GM11168 (cell line): ENCODE results near the gene EML6.

Experiments used
- in situ Hi-C: fragments of 300-500 bp; cut with MboI; formaldehyde crosslinking; loops from one replicate; pipeline ENCODE4 v1.12.0; 2022; ENCODE audit warnings: low sequenced_read_pairs; ENCODE audit not compliant: unreplicated experiment

EML6 gene

GRCh38 chr2:54899576-54900200 lies 176.2 kb downstream of the EML6 start:
- in situ Hi-C loops, result no loop called here

- in situ Hi-C loops, result no loop called here
Measured at GRCh38 chr2:54901224-54901986, 177.9 kb downstream of the EML6 start.

- in situ Hi-C loops, result no loop called here
Measured at GRCh38 chr2:54902763-54903162, 179.3 kb downstream of the EML6 start.

- in situ Hi-C loops, result no loop called here
Measured at GRCh38 chr2:54903736-54904554, 180.5 kb downstream of the EML6 start.

- in situ Hi-C loops, result no loop called here
Measured at GRCh38 chr2:54904836-54905235, 181.4 kb downstream of the EML6 start.

DNA sequence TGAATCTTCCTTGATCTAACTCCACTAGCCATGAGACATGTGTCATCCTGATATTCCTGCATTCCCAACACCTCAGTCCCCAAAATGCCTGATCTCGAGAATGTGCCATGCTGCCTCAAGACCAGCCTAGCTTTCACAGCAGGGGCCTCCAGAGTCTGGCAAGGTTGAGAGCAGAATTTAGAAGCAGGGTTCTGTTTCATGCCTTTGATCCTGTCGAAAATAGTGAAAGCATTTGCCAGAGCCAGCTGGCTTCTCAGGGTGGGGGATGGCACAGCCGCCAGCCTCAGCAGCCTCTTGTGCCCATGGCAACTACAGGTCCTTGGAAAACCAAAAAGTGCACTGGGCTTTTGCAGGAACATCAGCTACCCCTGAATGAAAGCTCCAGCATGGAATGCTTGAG lies 183.3 kb downstream of the EML6 start:
- in situ Hi-C loops, result no loop called here

GRCh38 chr2:54907663-54908062 lies 184.2 kb downstream of the EML6 start:
- in situ Hi-C loops, result no loop called here

DNA sequence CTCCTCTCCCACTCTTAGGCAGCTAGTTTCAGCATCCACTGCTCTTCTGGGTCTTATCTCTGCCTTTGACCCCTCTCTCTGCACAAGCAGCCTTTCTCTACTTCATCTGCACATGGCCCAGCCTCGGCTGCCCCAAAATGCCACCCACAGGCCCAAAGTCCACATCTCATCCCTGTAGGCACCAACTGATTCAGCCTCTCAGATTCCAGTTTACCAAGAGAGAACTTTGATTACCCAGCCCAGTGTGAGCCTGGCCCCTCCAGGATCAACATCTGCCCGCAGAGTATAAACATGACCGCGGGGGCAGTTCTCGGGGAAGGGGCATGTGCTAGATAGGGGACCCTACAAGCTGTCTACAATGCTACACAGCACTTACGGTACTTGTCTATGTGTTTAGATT lies 185.1 kb downstream of the EML6 start:
- in situ Hi-C loops, result no loop called here

DNA sequence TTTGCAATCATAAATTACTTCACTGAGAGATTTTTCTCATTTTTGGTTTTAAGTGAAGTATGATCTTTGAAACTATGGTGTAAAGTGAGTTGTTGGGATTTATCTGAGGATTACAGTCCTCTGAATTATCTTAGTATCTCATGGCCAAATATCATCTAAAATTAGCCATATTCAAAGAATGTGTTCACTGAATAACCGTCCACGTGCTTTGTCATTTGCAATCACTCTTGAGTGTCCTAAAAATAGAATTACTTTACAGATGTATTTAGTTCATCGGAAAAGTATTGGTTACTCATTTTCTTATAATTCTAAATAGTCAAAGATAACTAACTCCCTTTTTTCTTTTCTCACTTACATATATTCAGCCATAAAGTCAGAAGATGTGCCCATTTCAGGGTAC lies 185.5 kb downstream of the EML6 start:
- in situ Hi-C loops, result no loop called here

DNA sequence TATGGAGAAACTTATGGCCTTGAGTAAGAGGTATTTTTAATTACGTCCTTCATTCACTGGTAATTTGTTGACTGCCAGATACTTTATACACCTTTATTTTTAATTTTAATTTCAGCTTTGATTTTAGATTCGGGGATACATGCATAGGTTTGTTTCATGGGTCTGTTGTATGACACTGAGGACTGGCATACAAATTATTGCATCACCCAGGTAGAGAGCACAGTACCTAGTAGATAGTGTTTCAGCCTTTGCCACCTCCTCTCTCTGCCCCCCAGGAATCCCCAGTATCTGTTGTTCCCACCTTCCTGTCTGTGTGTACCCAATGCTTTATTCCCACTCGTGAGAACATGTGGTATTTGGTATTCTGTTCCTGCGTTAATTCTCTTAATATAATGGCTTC lies 188.8 kb downstream of the EML6 start:
- in situ Hi-C loops, result no loop called here

DNA sequence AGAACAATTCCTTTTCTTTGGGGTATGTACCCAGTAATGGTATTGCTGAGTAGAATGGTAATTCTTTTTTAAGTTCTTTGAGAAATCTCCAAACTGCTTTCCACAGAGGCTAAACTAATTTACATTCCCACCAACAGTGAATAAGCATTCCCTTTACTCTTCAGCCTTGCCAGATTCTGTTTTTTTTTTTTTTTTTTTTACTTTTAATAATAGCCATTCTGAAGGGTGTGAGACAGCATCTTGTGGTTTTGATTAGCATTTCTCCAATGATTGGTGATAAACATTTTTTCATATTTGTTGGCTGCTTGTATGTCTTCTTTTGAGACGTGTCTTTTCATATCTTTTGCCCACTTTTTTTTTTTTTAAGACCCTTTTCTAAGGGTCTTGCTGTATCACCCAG lies 189.4 kb downstream of the EML6 start:
- in situ Hi-C loops, result no loop called here

DNA sequence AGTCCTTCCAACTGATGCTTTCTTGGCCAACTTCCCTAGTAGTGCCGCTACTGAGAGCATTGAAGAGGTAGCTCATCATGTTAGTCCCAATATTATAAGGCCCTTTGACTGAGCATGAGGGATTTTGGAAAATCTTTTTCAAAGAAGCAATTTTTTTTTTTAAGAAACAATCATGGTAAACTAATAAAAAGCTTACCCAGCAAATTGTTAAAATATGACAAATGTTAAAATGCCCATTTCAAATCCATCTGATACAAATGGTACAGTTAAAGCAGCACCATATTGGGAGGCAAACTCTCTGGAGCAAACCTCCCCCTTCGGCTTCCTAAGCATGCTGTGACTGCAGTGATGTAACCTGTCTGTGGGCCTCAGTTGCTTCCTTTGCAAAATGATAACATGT lies 191.2 kb downstream of the EML6 start:
- in situ Hi-C loops, result no loop called here

DNA sequence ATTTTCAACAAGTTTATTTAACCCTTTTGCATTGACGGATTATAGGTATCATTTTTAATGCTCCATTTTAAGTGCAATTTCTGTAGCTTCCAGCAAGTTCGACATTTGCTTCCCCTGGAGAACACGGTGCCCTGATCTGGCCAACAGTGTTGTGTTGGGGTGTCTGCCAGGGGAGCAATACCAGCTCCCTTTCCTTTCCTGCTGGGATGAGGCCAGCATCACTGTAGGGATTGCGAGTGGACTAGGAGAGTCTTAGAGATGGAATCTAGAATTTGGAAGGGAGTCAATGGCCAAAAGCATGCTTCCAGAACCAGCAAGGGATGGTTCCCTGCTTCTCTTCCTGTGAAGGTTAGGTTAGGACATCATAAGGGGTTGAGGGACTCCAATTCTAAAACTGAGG lies 191.6 kb downstream of the EML6 start:
- in situ Hi-C loops, result no loop called here

- in situ Hi-C loops, result no loop called here
Measured at GRCh38 chr2:54916637-54917036, 193.2 kb downstream of the EML6 start.

GRCh38 chr2:54918647-54919280 lies 195.3 kb downstream of the EML6 start:
- in situ Hi-C loops, result no loop called here

GRCh38 chr2:54920660-54921059 lies 197.2 kb downstream of the EML6 start:
- in situ Hi-C loops, result no loop called here

- in situ Hi-C loops, result no loop called here
Measured at GRCh38 chr2:54924121-54924520, 200.7 kb downstream of the EML6 start.

GRCh38 chr2:54925022-54925421 lies 201.6 kb downstream of the EML6 start:
- in situ Hi-C loops, result no loop called here

DNA sequence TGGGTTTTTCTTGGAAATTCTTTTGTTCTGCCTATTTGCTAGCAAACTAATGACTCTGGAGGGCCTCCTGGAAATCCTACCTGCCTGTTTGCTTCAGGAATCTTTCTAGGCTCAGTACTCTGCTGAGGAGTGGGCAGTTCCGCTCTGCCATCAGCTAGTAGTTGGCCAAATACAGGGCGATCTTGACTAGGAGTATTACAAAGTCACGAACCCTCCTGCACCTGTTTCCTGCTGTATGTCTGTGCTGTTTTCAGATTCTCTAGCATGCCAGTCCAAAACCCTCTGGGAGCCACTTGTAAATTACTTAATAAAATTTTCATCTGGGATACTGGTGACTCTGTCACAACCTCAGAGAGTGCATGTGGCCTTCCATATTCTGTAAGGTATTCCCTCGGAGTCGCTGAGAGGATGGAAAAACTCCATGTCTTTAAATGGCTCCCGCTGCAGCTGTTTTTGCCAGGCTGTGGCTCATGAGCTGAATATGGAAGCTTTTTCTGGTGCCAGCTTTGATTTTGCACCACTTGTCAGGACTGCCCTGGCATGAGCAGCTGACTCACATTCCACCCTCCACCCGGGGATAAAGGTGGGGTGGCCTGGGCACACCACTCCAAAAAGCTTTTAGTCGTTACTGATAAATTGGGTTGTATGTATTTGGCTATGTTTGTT lies 203.8 kb downstream of the EML6 start:
- in situ Hi-C loops, result no loop called here
